HG03095 (cell line): Measurements from ENCODE around the gene UNC5A.

ENCODE experiments used
- ATAC-seq: cut with Tn5 transposase; IDR thresholded peaks from one replicate; pipeline ENCODE4 v1.9.1; 2021; ENCODE audit warnings: moderate library complexity; ENCODE audit not compliant: unreplicated experiment

Gene UNC5A

DNA sequence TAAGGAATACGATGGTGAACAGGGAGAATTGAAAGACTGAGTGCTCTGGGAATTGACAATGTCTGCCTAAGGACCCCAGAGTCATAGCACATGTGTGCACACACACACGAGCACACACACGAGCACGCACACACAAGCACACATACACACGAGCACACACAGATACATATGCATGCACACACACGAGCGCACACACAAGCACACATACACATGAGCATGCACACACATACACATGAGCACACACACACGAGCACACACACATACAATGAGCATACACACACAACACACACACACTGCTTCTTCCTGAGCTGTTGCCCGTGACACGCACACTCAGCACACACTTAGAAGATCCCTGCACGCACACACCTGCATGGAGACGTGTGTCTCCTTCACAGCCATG is 10.9 kb upstream of the UNC5A start:
- ATAC-seq = no peak

DNA sequence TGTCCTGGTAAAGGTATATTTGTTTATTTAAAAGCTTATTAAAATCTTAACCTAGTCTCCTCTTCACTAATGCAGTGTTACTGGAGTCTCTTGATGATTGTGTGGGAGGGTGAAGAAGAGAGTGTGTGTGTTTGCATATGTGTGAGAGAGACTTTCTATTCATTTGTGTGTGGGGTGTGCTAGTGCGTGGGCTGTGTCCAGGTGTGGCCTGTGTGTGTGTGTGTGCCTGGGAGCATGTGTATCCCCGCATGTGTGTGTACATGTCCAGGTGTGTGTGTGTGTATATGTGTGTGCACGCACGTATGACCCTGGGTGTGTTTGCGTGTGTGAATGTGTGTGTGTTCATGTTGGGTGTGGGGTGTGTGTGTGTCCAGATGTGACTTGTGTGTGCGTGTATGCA is 10.3 kb upstream of the UNC5A start:
- no peak for ATAC-seq

DNA sequence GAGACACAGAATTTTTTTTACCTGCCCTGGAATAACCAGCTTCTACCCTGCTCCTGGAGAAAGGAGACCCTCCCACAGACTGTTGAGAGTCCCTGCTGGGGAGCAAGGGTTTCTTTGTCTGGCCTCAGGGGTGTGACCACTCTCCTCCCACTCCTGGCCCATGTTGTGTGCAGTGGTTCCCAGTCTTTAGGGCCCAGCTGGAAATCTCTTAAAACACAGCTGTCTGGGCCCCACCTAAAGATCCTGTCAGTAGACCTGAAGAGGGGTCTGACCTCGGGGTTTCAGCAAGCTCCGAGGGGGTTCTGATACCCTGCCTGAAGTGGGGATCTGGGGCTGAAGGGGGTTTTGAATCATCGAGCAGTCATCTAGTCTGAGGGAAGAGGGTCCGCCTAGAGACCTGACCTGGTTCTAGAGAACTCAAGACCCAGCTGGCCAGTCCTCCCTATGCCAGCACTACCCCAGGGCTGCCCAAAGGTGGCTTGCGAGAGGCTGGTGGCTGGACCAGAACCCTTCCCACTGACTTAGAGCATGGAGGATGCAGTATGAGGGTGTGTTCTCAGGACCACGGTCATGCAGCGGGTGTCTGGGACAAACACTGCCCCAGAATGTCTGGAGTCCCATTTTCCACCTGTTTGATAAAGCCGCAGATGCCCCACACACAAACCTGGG is 8.1 kb upstream of the UNC5A start:
- no peak for ATAC-seq

DNA sequence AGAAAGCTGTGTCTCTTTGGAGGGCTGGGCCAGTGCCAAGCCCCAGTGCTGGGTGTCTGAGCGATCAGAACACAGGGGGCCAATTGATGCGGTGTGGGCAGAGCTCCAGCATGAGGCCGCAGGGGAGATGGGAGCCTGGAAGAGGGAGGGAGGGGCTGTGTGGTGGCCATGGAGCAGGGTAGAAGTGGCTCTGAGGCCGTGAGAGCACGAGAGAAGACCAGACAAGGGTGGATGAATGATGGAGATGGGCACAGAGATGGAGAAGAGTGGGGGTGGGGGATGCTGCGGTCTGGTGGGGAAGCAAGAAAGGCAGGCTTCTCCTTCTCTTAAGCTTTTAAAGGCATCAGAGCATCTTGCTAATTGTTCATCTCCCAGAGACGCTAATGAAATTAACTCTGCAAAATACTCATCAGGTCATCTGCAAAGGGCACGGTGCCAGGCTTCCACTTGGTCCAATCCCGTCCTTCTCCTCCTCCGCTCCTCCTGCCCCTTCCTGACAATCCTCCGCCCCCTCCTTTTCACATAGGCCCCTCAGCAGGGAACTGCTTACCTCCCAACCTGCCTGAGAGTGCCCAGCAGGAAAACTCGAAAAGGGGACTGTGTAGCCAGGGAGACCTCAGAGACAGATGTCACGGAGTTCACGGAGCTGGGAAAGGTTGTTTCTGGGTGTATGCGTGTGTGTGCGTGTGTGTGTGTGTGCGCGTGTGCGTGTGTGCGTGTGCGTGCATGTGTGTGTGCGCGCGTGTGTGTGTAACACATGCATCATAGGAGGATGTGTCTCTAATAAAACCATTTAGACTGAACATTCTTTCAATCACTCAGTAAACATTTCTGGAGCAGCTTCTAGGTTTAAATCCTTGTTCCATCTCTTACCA is 7.1 kb upstream of the UNC5A start:
- ATAC-seq = no peak

DNA sequence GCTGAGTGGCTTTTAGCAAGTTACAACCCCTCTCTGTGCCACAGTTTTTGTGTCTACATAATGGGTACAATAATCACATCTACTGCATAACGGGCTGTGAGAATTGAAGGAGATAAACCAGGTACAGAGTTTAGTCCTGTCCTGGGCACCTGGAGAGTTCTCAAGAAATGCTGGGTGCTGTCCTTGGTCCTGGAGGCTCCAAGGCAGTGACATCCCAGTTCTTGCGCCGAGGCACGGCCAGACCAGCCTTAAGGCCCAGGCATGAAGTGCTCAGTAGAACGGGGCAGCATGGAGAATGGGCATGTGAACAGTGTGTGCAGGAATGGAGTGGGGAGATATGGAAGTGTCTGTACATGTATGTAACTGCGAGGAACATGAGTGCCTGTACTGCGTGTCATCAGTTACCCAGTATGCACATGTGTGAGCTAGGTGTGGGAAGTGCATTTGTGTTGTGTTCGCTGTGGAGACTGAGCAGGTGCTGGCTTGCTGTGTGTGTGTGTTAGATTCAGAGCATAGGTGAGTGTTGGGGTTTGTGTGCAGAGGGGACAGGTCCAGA is 6.3 kb upstream of the UNC5A start:
- no peak for ATAC-seq

DNA sequence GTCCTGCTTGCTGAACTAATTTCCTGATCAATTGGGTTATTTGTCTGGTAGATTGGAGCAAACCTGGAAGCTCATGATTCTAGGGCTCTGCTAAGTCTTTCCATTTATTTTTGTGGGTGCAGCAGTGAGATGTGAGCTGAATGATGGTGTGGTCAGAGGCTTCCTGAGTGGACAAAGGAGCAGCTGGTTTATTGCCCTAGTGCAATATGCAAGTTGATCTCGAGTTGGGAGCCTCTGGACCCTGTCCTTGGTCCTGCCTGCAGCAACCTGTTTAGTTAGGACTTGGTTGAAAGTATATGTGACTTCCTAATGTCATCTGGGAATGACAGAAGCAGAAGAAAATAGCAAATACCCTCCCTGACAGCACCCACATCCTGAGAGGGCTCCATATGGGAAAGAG is 4.2 kb upstream of the UNC5A start:
- ATAC-seq = no peak

DNA sequence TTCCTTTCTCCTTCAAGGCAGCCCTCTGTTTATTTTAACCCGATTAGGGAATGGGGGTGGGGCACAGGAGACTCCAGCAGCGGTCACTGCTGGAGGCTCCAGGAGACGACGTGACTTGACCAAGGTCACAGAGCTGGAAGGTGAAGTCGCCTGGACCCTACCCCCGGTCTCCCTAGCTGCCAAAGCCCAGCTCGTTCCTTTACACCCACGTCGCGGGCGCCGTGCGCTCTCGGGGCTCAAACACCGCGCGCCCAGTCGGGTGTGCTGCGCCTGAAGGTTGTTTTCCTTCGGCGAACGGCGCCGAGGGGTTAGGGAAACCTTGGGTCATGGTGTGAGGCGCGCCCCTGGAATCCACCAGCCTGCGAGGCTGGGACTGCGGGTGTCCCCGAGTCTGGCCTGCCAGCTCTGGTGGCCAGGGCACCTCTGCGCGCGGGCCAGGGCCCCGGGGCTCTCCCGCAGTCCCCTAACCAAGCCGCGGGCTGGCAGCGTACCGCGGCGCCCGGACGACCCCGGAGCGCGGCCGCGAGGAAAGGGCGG is 747 bp upstream of the UNC5A start:
- no peak for ATAC-seq

DNA sequence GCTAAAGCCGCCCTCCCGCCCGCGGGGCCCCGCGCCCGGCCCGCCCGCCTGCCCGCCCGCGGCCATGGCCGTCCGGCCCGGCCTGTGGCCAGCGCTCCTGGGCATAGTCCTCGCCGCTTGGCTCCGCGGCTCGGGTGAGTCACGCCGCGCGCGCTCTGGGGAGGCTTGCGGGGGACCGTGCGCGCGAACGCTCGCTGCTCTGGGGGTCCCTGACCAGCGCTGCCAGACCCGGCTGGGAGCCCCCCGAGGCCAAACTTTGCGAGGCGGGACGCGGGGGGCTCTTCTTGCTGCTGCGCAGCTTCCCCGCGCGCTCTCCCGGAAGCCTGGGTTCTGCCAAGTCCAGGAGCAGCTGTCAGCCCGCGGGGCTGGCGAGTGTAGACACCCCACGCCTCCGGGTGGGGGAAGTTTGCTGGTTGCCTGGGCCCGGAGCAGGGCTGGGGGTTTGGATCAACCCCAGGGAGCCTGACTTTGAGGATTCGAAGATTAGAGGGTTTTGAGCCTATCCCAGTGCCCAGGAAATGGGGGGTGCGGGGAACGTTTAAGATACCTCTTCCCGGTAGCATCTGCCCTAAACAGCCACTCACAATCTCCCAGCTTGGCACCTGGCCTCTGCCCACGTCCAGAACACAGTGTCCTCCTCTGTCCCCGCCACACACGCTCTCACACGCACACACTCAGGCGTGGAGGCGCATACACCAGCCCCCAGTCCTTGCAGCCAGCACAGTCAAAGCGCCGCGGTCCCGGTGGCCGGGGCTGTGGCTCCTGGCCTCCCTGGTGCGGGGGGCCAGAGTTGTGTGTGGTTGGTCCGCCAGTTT is 535 bp downstream of the UNC5A start:
- no peak for ATAC-seq

DNA sequence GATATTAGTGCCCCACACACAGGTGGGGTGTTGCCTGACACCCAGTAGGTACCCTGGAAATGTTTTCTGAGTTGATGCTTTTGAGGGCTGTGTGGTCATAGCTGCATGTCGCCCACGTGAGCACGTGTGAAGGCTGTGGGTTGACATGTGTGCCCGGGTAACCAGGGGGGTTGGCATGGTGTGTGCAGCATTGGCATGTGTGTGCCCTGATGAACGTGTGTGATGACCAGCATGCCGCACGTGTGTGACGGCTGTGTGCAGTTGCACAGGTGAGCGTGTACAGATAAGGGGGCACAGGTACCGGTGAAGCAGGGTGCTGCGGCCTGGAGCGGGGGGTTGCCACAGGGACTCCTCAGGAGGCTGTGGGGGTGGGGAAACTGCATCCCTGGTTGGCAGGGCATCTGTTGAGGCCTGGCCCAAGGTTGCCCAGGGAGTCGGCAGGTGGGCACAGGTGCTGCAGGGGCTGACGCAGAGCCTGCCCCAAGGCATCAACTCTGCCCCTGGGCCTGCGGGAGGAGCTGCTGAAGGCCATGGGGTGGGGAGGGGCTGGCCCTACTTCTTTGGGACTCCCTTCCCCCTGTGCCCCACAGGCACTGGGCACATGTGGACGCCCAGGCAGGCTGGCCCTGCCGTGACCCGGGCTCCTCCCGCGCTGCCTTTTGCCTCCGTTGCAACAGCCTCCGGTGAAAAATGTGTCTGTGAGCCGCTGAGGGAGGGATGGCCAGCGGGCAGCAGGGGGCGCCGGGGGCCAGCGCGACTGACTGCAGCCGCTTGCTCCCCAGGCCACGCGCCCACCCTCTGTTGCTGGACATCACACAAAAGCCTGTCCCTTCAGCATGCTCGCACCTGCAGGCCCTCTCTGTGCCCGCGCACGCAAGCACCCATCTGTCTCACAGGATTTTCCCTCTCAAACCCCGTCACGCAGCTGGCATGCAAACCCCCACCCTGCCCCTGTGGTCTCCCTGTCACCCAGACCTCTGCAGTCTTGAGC is 2.2 kb downstream of the UNC5A start:
- ATAC-seq = no peak

DNA sequence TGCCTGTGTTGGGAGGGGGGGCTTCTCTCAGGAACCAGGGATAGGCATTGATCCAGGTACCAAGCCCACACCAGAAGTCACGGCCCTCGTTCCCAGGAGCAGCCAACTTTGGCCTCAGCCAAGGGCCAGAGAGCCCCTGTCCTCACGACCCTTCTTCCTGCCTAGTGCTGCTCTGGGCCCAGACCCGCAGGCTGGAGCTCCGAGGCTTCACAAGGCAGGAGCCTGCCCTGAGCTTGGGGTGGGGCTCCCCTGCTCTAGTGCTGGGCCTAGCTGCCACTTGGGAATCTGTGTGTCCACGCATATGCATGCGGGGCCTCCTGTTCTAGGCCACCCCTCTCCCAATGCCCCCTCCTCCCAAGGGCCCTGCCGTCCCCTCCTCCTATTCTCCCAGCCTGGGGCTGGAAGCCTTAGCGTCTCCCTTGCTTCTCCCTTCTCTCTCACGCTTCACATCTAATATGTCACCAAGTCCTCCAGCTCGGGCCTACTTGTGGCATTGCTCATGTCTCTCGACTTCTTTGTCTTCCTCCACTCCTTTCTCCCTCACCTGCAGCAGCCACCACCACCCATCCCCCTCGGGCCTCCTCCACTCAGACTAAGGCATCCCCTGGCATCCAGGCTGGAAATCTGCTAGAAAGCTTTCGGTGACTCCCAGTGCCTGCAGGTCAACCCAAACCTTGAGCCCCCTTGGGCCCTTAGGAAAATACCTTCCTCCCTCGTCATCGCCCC is 3.4 kb downstream of the UNC5A start:
- no peak for ATAC-seq

DNA sequence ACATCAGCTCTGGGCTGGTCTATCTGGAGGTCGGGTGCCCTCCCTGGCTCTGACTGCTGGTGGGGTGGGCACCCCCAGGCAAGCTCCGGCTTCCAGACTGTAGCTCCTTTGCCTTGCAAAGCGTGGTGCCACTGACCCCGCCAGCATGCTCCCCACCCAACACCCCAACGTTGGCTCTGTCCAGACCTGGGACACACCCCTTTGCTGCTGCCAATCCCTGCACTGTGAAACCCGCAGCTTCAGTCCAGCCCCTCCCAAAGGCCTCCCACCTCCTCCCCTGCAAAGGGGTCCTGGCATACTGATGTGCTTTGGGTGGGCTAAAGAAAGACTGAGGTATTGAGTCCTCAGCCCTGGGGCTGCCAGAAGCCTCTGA is 3.9 kb downstream of the UNC5A start:
- no peak for ATAC-seq

DNA sequence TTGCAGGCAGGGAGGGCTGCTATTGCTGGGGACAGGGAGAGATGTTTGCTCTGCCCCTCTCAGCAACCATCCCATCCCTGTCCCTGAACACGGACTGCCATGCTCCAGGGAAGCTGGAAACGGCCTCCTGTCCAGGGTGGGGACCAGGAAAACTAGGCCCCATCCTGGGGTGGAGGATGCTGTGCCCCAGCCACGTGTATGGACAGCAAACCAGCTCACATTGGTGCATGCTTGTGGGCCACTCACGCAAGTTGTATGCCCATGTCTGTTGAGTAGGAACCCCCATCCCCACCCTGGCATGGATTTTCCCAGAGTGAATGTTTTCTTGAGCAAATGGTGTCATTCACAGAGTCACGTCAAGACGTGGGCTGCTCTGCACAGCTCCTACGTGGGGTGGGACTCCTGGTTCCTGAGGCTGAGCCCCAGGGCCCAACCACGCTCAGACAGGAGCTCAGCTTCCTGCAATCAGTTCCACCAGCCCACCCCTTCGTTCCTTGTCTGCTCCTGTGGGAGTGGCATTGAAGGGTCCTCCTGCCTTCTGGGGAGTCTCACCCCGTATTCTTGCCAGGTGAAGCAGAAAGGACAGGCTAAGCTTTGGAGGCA is 4.6 kb downstream of the UNC5A start:
- no peak for ATAC-seq

DNA sequence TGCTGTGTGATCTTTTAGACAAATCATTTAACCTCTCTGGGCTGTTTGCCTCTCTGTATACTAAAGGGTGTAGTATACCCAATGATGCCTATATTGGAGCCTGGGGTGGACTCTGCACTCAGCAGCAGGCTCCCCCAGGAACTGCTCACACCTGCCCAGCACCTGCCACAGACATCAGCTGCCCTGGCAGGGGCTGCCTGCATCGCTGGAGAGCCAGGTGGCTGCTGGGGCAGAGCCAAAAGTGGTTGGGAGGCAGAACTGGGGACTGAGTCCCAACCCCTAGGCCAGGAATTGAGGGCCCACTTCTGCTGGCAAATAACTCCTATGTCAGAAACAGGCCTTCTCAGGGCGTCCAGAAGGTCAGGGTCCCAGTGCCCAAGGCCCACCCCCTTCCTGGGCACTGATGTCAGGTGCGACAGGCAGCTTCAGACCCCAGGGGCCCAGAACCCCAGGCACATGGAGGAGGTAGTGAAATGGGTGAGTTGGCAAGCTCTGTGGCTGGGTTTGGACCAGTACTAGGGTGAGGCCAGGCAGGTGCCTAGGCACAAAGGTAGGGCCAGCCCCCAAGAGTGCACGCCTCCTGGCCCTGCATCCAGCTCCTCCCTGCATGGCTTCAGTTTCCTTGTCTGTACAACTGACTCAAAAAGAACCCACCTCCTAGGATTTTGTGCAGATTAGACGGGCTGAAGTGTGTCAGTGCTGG is 5.8 kb downstream of the UNC5A start:
- no peak for ATAC-seq

DNA sequence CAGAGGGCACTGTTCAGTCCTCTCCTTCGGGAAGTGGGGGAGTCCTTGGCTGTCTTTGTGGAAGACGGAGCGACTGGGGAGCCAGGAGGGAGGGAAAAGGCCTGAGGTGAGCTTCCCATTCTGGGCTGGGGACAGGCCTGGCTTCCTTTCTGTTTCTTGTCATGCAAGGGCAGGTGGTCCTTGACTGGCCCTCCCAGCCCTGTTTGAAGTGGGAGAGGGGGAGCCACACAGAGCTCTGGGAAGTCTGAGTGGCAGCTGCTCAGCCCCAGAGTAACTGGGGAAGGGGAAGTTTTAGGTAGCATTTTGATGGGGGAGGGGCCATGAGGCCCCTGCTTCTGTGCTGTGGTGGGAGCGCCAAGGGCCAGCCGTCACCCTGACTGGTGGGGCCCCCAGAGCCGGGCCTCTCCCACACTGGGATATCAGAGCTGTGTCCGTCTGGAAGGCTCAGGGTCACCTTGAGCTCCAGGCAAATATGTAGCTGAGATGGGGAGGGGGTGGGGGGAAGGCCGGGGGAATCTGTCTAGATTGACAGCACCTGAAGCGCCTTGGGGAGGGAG is 6.5 kb downstream of the UNC5A start:
- ATAC-seq = no peak

DNA sequence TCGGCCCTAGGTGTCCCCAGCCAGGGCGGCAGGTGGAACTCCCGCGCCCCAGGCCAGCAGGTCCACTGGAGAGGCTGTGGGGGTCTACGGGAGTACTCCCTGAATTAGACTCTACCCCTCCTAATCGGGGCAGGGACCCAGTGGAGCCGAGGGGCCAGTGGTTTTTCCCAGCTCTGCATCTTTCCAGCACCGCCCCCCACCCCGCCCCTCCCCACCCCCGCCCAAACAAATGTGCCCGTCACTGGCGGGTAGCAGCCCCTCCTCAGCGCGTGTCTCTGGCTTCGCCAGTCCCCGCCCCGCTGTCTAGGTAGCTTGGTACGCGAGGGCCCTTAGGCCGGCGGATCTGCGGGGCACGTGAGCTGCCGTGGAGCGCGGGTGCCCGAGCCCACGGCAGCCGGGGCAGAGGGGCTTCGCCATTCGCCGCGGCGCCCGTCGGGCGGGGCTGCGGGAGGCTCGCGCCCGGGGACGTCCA is 7.0 kb downstream of the UNC5A start:
- ATAC-seq = no peak

DNA sequence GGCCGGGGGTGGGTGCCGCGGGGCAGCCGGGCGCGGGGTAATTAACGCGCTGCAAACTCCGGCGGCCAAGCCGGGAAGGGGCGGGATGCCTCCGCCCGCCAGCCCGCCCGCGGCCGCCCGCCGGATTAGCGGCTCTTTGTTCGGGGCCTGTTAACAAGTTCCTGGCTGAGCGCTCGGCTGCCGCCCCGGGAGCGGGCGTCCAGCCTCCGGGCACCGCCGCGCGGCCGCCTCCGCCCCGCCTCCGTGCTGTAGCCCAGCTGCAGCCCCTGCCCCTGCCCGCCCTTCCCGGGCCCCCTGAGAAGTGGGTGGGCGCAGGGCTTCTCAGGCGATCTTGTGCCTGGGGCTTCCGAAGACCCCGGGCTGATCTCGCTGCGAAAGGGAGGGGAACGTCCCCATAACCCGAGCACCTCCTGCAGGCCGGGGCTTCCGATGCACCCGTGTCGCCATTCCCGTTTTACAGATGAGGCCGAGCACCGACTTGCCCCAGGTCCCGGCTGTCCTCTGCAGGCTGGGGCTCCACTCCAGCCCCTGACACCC is 7.5 kb downstream of the UNC5A start:
- ATAC-seq = no peak

DNA sequence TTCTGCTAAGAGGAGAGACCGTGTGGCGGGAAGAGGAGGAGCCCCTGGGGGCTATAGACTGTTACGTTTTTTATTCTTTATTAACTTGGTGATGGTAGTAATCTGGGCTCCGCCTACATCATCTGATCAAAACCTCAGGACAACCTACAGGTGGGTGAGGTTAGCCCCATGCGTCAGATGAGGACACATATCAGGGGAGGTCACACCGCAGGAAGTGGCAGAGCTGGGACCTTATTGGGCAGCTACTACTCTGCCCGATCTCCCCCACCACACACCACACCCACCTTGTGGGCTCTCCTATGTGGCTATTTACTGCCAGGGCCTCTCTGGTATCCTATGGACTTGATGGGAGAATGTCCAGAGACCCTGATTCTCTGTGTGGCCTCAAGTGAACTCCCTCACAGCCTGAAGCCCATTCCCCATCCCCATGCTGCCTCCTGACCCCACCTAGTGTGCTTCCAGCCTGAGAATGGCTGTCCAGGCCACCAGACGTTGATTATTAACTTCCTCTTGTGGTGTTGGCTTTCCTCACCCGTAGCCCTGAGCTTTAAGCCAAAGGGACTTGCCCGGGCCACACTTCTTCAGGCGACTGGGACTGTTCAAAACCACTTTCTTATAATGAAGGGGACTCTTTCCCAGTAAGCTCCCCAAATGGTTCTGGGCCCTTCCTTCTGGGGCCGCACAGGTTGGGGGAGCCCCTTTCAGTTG is 8.2 kb downstream of the UNC5A start:
- no peak for ATAC-seq
